Stimulated activated CD4-positive, alpha-beta T cell treated with anti-CD3 and anti-CD28 coated beads, Interleukin-12 subunit alpha, Interleukin-12 subunit beta, amount 100 ng/mL, for 4 hours (primary cell): Measurements from ENCODE around the gene ZNF609.
"Not testable (repeated sequence)": the region's sequence is repeated elsewhere in the genome, so short reads cannot be mapped to it uniquely, and the experiment has no call there.

Experiments used
- DNase-seq: peaks from one replicate; pipeline ENCODE4 v3.0.0-alpha.2; 2020

ZNF609 gene

DNA sequence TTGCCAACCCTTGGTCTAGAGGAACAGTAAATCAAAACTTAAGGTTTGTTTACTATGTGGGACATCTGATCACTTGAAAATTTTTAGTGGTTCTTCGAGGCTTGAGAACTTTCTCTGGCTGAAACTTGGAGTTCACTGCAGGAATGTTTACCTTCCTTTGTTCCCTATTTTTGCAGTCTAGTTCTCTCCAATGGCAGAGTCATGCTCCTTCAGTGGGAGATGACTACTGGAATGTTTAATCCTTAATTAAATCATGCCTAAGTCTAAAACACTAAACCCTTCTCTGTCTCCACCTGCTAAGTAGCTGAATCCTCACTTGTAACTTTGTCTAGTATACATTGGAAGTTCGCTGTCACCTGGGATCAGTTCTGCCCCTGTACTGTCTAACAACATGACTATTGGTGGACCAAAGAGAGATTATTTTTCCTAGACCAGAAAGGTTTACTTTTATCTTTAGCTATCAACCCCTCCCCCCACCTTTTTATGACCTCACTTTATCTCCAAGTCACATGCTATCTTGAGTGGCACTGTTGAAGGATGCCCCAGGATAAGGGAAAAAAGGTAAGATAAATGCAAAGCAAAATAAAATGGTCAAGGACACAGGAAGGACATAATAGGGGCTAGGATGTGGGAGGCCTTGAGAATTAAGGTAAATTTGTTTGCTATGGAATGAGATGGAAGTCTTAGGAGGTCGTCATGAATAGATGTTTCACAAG lies 1.2 kb upstream of the ZNF609 start:
- no peak for DNase-seq

DNA sequence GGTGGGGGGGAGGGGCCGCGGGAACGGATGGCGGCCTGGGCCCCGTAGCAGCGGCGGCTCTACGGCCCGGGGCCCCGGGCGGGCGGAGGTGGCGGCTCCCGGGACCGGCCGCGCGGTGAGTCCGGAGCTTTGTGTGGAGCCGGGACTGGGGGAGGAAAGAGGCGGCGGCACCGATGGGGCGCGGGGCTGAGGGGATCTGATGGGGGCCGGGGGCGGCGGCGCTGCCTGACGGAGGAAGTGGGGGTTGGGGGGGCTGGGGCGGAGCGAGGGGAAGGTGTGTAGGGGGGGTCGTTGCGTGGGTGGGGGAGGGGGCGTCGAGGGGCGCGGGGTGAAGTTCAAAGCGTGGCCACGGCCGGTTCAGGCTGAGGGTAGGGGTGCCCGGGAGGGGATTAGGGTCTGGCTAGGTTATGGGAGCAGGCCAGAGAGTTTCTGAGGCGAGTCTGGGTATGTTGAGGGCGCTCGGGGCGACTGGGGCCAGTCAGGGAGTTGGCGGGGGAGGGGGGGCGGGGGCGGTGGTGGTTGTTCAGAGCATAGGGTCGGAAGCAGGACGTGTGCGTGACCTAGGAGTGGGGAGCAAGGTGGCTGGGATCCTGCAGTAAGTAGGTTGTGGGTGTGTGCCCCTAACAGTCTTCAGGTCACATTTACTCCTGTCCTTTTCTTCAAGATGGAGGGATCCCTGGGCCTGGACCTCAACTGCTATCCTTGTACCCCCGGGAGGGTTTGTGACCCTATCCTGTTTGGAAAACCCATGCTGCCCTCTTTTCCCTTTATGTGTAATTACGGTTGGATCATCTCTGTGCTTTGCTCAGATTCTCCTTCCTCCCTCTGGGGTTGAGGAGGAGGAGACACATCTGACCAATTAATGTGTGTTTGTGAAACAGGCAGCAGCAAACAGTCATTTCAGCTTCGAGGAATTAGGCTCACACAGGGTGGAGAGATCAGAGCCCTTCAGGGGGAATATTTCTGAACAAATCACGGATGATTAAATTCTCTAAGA lies 644 bp downstream of the ZNF609 start:
- DNase-seq, result peak; percentile 30

DNA sequence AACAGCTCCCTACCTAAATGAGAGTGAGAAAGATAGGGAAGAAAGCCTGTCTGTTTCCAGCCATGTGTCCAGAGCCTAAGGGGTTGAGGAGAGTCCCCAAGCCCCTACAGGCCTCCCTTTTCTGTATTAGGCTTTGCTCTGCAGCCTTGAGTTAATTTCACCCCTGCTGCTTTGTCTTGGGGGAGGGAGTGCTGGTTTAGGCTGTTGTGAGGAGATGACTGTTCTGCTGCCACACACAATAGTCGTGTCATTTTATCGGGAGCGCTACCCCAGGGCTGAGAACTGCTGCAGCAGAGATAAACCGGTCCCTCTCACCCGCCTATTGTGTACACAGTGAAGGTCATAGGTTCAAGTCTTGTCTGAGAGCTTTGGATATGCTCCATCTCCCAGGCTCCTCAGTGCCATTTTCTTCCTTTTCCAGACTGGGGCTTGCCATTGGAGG lies 1.4 kb downstream of the ZNF609 start:
- DNase-seq, result peak; percentile 10

DNA sequence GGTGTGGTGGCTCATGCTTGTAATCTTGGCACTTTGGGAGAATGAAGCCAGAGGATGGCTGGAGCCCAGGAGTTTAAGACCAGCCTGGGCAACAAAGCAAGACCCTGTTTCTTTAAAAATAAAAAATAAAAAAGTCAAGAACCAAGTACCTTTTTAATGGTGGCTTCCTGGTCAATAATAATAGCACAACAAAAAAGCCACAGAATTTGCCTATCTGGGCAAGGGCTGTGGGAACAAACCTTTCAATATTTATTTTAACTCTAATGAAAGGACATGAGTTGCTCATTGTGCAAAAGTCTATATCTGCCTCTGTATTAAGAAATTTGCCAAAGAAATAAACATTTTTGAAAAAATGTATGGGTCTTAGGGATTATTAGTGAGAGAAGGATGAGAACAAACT lies 2.1 kb downstream of the ZNF609 start:
- DNase-seq, result no peak

DNA sequence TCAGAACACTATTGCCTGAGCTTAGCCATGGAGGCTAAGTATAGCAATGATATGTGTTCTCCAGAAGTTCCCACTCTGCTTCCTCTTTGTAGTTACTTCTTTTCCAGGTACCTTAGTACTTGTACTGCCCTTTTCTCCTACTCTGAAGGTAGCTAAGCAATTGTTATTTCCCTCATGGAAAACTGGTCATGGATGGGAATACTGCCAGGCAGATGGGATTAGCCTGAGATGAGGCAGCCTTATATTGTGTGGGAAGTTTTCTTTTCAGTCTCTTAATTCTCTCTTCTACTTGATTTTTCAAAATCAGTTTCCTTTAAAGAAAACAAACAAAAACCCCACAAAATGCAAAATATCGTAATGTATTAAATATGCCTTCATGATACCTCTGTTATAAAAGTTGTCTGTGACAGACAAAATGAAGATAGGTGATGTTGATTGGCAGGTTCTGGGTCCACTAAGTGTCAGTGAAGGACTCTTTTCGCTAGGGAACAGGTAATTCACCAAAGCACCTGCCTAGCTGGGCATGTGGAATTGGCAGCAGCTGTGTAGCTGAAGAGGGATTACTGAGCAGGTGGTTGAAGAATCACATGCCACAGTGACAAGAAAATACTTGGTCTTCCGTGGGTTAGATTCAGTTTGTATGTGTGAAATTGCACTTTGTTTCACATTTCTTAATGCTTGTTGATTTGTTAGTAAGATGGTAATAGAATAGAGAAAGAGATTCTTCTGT lies 4.1 kb downstream of the ZNF609 start:
- DNase-seq, result no peak

DNA sequence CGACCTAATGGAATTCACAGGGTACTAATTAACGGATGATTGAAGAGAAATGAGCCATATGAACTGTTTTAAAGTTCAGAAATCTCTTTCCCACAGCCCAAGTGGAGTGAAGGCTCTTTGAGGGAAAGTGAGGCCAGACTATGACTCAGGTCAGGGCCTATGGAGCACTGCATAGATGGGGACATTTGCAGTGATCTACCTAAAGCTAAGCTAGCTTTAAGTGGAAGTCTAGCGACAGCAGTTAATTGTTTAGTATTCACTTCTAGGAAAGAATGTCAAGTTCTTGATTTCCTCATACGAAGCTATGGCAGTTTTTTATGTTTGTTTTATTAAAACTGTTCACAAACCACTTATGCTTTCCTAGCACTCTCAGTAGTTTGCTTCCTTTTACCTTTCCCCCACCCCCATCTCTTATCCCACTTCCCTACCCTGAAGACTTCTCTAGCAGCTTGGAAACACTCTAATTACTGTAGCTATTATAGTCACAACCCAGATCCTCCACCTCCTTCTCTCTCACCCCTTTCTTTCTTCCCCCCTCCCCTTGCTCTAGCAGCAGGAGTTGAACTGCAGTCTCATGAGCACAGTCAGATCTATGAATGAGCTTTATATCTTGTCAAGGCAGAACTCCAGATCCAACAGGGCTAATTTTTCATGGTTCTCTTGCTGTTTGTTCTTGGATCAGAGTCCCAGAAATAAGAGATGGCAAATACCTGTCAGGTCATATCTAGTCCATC lies 6.2 kb downstream of the ZNF609 start:
- DNase-seq, result no peak

DNA sequence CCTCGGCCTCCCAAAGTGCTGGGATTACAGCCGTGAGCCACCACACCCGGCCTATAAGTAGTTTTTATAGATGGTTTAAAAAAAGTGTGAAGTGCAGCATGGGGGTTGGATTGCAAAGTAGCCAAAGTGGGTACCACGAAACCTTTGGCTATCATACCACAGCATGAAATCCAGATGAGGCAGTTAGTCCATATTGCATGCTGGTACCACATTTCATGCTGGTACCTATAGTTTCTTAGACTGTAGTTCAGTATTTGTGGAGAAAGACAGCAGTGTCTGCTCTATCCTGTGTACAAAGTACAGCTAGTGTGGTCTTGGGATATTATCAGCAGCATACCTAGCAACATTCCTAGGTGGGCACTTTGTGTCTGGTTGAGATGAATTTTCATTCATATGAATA lies 11.8 kb downstream of the ZNF609 start:
- no peak for DNase-seq

DNA sequence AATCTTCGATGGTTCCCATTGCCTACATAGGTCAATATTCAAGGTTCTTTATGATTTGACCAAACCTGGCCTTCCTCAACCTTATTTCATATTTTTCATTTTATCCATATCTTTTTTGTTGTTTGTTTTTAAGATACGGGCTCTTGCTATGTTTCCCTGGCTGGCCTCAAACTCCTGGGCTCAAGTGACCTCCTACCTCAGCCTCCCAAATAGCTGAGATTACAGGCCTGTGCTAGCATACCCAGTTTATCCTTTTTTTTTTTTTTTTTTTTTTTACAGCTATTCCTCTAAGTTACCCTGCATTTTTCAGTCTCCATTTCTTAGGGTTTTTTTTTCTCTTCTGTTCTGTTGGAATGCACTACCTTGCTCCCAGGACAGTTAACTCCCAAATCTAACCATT lies 14.5 kb downstream of the ZNF609 start:
- DNase-seq, result no peak

DNA sequence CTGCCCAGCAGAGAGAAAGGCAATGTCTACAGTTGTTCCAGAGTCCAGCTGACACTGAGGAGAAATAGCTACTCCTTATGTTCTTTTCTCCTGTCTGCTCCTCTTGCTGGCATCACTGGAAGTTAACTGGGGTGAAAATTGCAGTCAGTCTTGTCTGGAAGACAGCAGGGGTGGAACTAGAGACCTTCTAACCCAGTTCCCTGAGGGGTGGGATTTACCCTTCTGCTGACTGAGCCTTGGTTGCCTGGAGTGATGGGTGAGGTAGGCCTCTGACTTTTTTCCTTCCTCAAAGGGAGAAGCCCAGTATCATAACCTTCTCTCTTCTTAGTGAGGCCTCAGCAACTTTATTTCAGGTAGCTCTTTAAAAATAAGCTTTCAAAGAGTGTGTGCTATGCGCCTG lies 16.2 kb downstream of the ZNF609 start:
- DNase-seq, result no peak

DNA sequence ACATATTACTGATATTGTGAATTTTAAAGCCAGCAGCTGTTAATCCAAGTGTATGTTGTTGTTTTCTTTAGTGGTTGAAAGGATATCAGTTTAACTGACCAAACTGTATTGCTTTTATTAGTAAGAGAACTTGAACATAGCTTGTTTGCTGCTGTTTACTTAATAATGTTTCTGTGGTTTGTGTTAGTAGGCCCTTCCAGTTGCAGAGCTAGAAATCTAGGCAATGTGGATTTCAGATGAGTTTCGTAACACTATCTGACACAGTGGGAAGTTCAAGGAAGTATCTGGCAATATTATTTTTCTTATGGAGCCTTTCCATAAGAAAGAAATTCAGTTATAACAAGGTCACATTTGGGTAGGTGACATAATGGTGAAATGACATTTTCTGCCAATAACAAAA lies 18.5 kb downstream of the ZNF609 start:
- DNase-seq, result no peak

DNA sequence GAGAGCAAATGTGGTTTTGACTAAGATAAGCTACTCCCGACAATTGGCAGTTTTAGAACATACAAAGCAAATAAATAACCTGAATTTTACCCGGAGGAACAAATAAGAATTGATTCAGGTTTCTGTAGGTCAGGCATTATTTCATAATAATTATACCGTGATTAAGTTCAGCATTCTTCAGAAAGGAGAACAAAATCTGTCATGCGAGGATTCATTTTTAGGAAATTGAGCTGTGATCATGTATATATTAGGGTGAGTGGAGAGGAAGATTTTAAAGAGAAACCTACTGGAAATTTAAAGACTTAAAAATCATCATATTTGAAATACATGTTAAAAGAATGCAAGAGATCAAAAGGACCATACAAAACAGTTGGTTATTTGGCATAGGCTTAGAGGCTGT lies 20.5 kb downstream of the ZNF609 start:
- no peak for DNase-seq

DNA sequence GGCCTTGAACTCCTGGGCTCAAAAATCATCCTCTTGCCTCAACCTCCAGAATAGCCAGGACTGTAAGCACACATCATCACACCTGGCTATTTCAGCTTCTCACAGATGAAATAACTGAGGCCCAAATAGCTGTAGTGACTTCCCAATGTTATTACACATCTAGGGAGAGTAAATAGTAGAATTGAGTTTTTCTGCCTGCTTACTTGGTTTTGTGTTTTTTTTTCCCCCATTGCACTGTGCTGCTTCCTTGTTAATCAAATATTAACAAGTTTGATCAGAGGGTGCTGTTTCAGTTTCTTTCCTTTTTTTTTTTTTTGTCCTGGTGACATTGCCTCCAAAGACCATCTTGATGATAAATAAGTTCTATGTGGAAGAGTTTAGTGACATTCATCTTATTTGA lies 23.4 kb downstream of the ZNF609 start:
- no peak for DNase-seq

DNA sequence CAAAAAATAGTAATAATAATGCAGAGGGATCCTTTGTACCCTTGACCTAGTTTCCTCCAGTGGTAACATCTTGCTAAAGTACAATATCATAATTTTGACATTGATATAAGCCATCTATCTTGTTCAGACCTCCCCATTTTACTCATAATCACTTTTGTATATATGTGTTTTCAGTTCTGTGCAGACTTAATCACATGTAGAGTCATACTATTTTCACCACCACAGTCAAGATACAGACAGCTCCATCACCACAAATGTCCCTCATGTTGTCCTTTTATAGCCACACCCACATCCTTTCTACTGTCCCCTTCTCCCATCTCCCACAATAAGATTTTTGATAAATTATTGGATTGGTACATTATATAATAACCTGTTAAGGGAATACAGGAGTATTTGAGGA lies 25.4 kb downstream of the ZNF609 start:
- no peak for DNase-seq

DNA sequence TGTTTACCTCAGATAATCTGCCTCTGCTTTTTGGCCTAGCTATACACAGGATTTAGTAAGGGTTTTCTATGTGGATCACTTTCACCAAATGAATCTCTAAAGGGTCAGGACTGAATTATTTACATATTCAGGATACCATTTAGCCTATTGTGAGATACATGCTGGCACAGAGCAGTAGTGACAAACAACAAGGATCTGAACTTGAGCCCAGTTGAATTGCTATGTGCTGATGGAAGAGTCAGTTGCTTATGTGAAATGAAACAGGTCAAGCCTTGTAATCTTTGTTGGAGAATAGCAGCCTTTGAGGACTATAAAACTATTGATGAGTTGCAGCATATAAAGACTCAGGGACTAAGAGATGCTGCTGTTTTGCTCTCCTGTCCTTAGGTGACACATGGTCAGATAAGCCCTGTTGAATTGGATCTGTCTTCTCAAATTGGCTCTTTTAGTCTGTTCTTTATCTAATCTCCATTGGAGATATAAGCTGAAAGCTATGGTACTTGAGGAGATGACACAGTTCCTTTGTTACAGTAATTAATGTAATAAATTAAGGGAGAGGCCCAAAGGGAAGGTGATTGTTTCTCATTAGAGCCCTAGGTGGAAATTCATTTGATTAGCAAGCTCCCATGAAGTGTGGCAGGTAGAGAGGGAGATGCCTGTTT lies 30.4 kb downstream of the ZNF609 start:
- no peak for DNase-seq

DNA sequence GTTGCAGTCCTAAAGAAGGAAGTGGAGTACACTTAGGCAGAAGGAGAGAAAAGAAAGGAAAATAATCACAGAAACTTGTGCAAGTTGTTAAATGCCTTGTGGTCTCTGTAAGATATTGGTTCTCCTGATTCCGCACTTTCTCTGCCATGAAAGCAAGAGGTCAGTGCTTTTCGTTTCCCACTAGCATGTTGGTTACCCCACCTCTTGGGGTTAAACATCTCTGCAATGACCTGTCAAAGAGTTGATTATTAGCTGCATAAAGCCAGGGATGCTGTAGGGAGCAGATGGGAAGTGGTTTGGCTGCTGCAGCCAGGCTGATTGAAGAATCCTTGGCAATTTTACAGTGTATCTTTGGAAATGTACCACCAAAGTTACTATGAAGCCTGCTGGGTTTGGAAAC lies 33.3 kb downstream of the ZNF609 start:
- DNase-seq, result no peak

DNA sequence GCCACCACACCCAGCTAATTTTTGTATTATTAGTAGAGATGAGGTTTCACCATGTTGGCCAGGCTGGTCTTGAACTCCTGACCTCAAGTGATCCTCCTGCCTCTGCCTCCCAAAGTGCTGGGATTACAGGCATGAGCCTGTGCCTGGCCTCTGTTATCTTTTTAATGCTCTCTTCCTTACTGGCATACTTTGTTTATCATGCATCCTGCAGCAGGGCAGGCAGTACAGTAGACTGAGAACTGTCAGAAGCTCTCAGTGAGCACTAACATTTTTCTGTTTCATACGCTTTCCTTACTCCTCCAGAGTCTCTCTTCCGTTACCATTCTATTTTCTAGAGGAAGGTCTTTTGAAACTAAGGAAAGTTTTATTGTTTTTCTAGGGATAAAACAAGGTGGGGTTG lies 35.6 kb downstream of the ZNF609 start:
- DNase-seq, result not testable (repeated sequence)

DNA sequence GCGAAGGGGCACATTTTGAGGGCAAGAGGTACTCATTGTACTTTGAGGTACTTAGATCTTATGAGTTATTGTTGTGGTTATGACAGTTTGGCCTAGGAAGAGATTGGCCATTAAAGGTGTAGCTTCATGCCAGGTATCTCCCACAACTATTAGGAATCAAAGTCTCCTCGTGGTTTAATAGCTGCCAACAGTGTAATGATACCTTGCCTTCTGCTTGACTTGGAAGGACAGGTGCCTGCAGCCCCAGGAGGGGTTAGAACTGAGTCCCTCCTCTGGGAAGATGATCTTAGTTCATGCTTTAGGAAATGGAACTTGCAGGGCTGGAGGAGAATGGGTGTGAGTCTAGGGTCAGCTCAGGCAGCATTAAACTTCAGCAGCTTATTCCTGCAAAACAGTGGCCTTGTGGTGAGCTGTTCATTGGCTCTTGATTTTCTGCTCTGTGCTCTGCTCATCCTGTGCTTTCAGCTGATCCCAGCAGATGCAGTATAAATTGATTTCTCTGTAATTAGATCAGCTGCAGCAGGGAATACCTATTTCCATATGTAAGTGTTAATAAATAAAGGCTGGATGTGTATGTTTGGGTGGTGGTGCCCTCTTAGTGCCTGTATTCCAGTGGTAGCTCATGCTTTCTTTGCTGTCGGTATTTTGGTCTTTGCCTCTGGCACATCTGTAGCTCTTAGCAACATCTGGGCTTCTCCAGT lies 40.5 kb downstream of the ZNF609 start:
- DNase-seq, result no peak

DNA sequence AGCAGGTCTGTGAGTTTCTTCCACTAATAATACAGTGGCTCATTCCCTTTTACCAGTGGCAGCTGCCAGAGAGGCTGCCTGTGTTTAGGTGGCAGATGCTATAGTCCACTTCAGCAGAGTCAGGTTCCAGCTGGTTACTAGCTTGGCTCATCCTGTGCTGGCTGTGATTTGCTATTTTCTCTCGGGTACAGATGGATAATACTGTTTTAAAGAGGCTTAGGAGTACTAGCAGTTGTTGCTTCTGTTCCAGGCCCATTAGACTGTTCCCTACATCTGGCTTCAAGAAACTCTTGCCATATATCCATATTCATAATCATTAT lies 41.0 kb downstream of the ZNF609 start:
- DNase-seq, result no peak

DNA sequence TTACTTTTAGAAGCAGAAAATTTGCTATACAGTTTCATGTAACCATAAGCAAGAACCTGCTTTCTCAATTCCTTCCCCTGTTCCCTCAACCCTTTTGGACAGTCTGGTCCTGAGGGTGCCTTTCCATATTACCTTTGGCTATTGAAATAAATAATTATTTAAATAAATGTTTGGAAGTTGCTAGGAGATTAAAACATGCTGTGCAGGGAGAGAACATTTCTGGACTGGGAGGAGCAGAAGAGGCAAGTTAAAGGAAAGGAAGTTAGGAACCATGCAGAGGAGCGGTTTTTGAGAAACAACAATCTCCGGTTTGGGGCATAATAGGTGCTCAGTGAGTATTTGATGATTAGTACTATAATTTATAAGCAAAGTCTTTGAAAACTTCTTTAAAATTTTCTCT lies 41.8 kb downstream of the ZNF609 start:
- no peak for DNase-seq

DNA sequence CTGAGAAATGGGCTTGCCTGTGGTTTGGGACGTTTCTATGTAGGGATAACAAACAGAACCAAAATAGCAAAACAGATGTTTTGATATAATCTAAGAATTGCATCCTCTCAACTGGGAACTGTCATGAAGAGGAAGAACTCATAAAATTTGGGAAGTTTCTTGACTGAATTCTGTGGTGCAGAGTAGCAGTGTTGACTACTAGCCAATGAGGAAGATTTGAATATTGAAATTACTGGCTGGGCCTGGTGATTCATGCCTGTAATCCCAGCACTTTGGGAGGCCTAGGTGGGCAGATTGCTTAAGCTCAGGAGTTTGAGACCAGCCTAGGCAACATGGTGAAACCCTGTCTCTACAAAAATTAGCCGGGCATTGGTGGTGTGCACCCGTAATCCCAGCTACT lies 42.2 kb downstream of the ZNF609 start:
- DNase-seq, result no peak

DNA sequence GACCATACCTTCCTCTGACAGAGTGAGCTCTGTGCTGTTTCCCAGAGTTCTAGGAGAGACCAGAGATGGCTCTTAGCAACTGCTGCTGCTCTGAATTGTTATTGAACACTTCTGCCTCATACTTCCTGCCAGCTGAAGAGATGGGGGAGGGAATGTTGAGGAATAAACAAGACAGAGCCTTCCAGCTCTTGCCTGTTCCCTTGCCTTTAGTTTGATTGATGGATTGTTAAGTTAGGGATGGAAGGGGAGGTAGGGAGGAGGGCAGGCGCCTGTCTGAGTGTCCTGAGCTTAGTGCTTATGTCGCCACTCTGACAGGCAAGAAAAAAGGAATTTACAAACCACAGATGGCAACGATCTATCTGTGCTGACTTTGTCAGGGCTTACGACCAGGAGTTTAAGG lies 42.8 kb downstream of the ZNF609 start:
- DNase-seq, result no peak

DNA sequence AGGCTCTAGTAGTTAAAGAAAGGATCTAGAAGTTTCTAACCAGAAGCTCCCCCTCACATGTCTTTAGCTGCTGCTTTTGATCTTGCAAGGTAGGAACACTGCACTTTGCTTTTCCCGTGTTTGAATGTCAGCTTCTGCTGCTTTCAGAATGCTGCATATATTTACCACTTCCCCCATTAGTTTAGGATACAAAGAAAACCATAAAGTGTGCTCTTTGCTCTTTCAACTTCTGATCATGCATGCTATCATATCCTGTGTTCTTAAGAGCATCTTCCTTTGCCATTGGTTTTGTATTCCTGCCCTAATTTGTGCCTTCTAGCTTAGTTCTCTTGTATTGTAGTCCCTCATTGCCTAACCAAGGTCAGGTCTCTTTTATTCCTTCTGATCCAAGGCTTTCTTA lies 43.3 kb downstream of the ZNF609 start:
- no peak for DNase-seq
